SK-N-MC (cell line): ENCODE data around the gene C3orf33.
A peak's percentile ranks its signal among the peaks of the same experiment; 100 is the strongest.

ENCODE experiments used
- DNase-seq: peaks from one replicate; pipeline ENCODE4 v3.0.0-alpha.2; 2011; ENCODE audit warnings: low read depth, low spot score
- H3K27ac ChIP-seq: fragments of 200-600 bp; sonication (generic); 2 replicates; pipeline ENCODE4 v1.5.1; 2016; ENCODE audit warnings: mixed run types
- H3K36me3 ChIP-seq: fragments of 200-600 bp; sonication (generic); 2 replicates; pipeline ENCODE4 v1.6.1; 2017; ENCODE audit warnings: antibody characterized with exemption, low read length, mixed read lengths; ENCODE audit not compliant: insufficient read depth
- H3K4me3 ChIP-seq: fragments of 200-600 bp; sonication (generic); 2 replicates; pipeline ENCODE4 v1.5.1; 2016
- H3K9ac ChIP-seq: fragments of 200-600 bp; sonication (generic); 2 replicates; pipeline ENCODE4 v1.8.0; 2017; ENCODE audit warnings: mixed run types, mixed read lengths; ENCODE audit not compliant: insufficient read length
- H3K9me3 ChIP-seq: fragments of 200-600 bp; sonication (generic); 2 replicates; pipeline ENCODE4 v1.6.1; 2017; ENCODE audit warnings: low read depth, mild to moderate bottlenecking, antibody characterized with exemption, low read length, moderate library complexity, mixed read lengths
- EZH2 ChIP-seq: fragments of 200-600 bp; sonication (generic); IDR thresholded peaks from one replicate; pipeline ENCODE4 v1.6.1; 2017; ENCODE audit warnings: antibody characterized with exemption
- FOXP2 ChIP-seq: optimal IDR thresholded peaks from 2 replicates; pipeline ENCODE3; 2011; ENCODE audit warnings: mild to moderate bottlenecking, moderate library complexity; ENCODE audit not compliant: insufficient read depth; ENCODE audit errors: extremely low read length, control extremely low read depth
- POLR2AphosphoS5 ChIP-seq: IDR thresholded peaks from 2 replicates; pipeline ENCODE4 v1.6.1; 2012; ENCODE audit warnings: mild to moderate bottlenecking, low read depth, low read length, borderline replicate concordance

The C3orf33 gene

GRCh38 chr3:155792532-155792931 is 13.5 kb downstream of the C3orf33 start:
- no peak overlapping the region for H3K27ac ChIP-seq
- H3K9ac ChIP-seq: no peak overlapping the region
- peaks cover 22% of the 10 kb centered on the region; the same call in 1 of the 2 replicates for H3K36me3 ChIP-seq
- no peaks in the 10 kb centered on the region for H3K9me3 ChIP-seq
- no peak for DNase-seq
- H3K4me3 ChIP-seq: no peak overlapping the region
- TF ChIP-seq FOXP2 (no peak), POLR2AphosphoS5 (no peak), EZH2 (no peak)

GRCh38 chr3:155791190-155791589 is 14.9 kb downstream of the C3orf33 start:
- no peak for TF ChIP-seq FOXP2
- no peak for TF ChIP-seq EZH2
- TF ChIP-seq POLR2AphosphoS5: no peak
- Histone ChIP-seq H3K27ac (no peak overlapping the region), H3K36me3 (peaks cover 19% of the 10 kb centered on the region; the same call in 1 of the 2 replicates), H3K9me3 (no peaks in the 10 kb centered on the region), H3K9ac (no peak overlapping the region), H3K4me3 (no peak overlapping the region)
- no peak for DNase-seq

DNA sequence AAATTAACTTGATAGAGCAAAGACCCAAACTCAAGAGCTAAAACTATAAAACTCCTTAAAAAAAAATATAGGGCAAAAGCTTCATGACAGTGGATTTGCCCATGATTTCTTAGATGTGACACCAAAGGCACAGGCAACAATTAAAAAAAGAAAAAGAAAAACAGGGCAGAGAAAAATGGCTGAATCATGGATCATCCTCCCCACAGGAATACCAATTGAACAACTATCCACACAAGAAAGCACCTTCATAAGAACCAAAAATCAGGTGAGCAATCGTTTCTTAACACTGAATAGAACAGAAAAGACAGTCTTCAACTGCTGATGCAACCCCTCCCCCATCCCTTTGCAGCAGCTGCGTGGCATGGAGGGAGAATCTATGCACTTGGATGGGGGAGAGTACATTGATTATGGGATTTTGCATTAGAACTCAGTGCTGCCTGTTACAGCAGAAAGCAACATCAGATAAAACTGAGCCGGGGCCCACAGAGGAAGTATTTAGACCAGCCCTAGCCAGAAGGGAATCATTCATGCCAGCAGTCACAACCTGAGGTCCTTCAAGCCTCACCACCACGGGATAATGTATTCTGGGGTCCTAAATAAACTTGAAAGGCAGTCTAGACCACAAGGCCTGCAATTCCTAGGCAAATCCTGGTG is 15.7 kb downstream of the C3orf33 start:
- Histone ChIP-seq H3K27ac (no peak overlapping the region), H3K9me3 (no peaks in the 10 kb centered on the region), H3K36me3 (peaks cover 17% of the 10 kb centered on the region; the same call in 1 of the 2 replicates), H3K4me3 (no peak overlapping the region), H3K9ac (no peak overlapping the region)
- TF ChIP-seq EZH2 (no peak), FOXP2 (no peak), POLR2AphosphoS5 (no peak)
- no peak for DNase-seq

GRCh38 chr3:155785662-155786295 is 20.3 kb downstream of the C3orf33 start:
- no peak overlapping the region for H3K27ac ChIP-seq
- TF ChIP-seq FOXP2 (no peak), EZH2 (no peak), POLR2AphosphoS5 (no peak)
- H3K36me3 ChIP-seq: peaks cover 13% of the 10 kb centered on the region
- H3K9ac ChIP-seq: no peak overlapping the region
- H3K4me3 ChIP-seq: no peak overlapping the region
- H3K9me3 ChIP-seq: 0 out of 2 replicates have a peak, but pooled peaks cover 5% of the 10 kb centered on the region
- no peak for DNase-seq

DNA sequence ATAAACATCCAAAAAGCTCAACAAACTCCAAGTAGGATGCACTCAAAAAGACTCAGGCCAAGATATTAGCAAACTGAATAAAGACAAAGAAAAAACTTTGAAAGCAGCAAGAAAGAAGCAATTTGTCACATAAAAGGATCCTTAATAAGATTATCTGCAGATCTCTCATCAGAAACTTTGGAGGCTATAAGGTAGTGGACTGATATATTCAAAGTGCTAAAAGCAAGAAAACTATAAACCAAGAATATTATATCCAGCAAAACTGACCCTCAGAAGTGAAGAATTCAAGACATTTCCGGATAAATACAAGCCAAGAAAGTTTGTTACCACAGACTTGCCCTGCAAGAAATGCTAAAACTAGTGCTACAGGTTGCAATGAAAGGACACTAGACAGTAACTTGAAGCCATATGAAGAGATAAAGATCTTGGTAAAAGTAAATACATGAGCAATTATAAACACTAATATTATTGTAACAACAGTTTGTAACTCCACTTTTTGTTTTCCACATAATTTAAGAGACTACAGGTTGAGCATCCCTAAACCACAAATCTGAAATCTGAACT is 23.6 kb downstream of the C3orf33 start:
- H3K9me3 ChIP-seq: 0 out of 2 replicates have a peak, but pooled peaks cover 5% of the 10 kb centered on the region
- DNase-seq: no peak

GRCh38 chr3:155780291-155780690 is 25.8 kb downstream of the C3orf33 start:
- peaks cover 12% of the 10 kb centered on the region for H3K36me3 ChIP-seq
- no peak overlapping the region for H3K4me3 ChIP-seq
- H3K9me3 ChIP-seq: 0 out of 2 replicates have a peak, but pooled peaks cover 5% of the 10 kb centered on the region
- no peak for TF ChIP-seq POLR2AphosphoS5
- TF ChIP-seq EZH2: no peak
- TF ChIP-seq FOXP2: no peak
- no peak overlapping the region for H3K9ac ChIP-seq
- DNase-seq: no peak
- H3K27ac ChIP-seq: no peak overlapping the region

More for the DNA sequence above, 23.6 kb downstream of the C3orf33 start:
- H3K27ac ChIP-seq: no peak overlapping the region
- TF ChIP-seq POLR2AphosphoS5 (no peak), FOXP2 (no peak), EZH2 (no peak)
- H3K9ac ChIP-seq: no peak overlapping the region
- peaks cover 12% of the 10 kb centered on the region for H3K36me3 ChIP-seq
- no peak overlapping the region for H3K4me3 ChIP-seq

- Histone ChIP-seq H3K4me3 (no peak overlapping the region), H3K9ac (no peak overlapping the region), H3K27ac (peak overlapping the region; percentile 38; the same call in 1 of the 2 replicates), H3K36me3 (peaks cover 14% of the 10 kb centered on the region), H3K9me3 (0 out of 2 replicates have a peak, but pooled peaks cover 5% of the 10 kb centered on the region)
- TF ChIP-seq FOXP2 (no peak), POLR2AphosphoS5 (no peak)
- DNase-seq: no peak
These were observed 27.6 kb downstream of the C3orf33 start for GRCh38 chr3:155778462-155778861.

GRCh38 chr3:155772801-155773200 is 33.3 kb downstream of the C3orf33 start:
- Histone ChIP-seq H3K27ac (no peak overlapping the region), H3K9ac (no peak overlapping the region), H3K9me3 (peaks cover 5% of the 10 kb centered on the region; the same call in 1 of the 2 replicates), H3K4me3 (no peak overlapping the region), H3K36me3 (peaks cover 10% of the 10 kb centered on the region)
- TF ChIP-seq FOXP2 (no peak), POLR2AphosphoS5 (no peak), EZH2 (no peak)
- DNase-seq: no peak

DNA sequence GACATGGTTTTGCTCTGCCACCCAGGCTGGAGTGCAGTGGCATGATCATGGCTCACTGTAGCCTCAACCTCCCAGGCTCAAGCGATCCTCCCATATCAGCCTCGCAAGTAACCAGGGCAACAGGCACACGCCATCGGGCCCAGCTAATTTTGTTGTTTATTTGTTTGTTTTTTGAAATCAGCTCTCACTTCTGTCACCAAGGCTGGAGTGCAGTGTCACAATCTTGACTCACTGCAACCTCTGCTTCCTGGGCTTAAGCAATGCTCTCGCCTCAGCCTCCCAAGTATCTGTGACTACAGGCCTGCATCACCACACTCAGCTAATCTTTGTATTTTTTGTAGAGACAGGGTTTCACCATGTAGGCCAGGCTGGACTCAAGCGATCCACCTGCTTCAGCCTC is 35.0 kb downstream of the C3orf33 start:
- TF ChIP-seq POLR2AphosphoS5: no peak
- no peak for TF ChIP-seq EZH2
- DNase-seq: no peak
- Histone ChIP-seq H3K9ac (no peak overlapping the region), H3K4me3 (no peak overlapping the region), H3K36me3 (peaks cover 12% of the 10 kb centered on the region), H3K27ac (no peak overlapping the region), H3K9me3 (peaks cover 5% of the 10 kb centered on the region; the same call in 1 of the 2 replicates)
